Adrenal gland (tissue), 12 donors: Measurements from ENCODE around the gene UBE2J2. TPM values are rescaled to one million over a fixed set of nuclear protein-coding genes. Genes with fewer than 3 reads are reported as not detected.

Source experiments
- DNase-seq, 7 donors: peaks; one replicate each; pipeline ENCODE4 v3.0.0-alpha.2; 2019 to 2020
- H3K27ac ChIP-seq, 5 donors: fragments of 200-600 bp; sonication (generic) in 4 of 5; 1 replicate in 3 of 5; 2 replicates in 2 of 5; pipeline versions ENCODE4 v1.5.1 to v1.8.0; 2016 to 2020; ENCODE audit warnings: mild to moderate bottlenecking in 1 of 5
- H3K27me3 ChIP-seq: fragments of 200-600 bp; 2 replicates; pipeline ENCODE4 v1.8.0; 2021
- H3K36me3 ChIP-seq, 2 donors: fragments of 200-600 bp; replicated peaks in 1 of 2; 1 replicate in 1 of 2; 2 replicates in 1 of 2; pipeline versions ENCODE4 v1.5.1 to v1.8.0; 2018 to 2022
- H3K4me1 ChIP-seq, 2 donors: fragments of 200-600 bp; replicated peaks in 1 of 2; 1 replicate in 1 of 2; 2 replicates in 1 of 2; pipeline versions ENCODE4 v1.5.1 to v1.8.0; 2018 to 2021
- H3K4me3 ChIP-seq, 4 donors: fragments of 200-600 bp; sonication (generic) in 3 of 4; one replicate each; pipeline ENCODE4 v1.5.1; 2016 to 2018
- H3K9me3 ChIP-seq, 3 donors: fragments of 200-600 bp; sonication (generic) in 1 of 3; replicated peaks in 1 of 3; 1 replicate in 2 of 3; 2 replicates in 1 of 3; pipeline versions ENCODE4 v1.5.1 to v1.8.0; 2016 to 2021
- POLR2A ChIP-seq, 2 donors: fragments of 450-650 bp; IDR thresholded peaks; one replicate each; pipeline ENCODE4 v1.6.1; 2017; ENCODE audit warnings: antibody characterized with exemption in 2 of 2, mild to moderate bottlenecking in 2 of 2, moderate library complexity in 1 of 2
- WGBS, 4 donors: extraction: QIAGEN DNeasy Blood & Tissue Kit in 2 of 4; methylation state at CpG; one replicate each; pipeline versions ENCODE4 v1.1.5 to v1.1.7; 2013 to 2017; 5-methylcytosine and 5-hydroxymethylcytosine counted together
- intact Hi-C, 2 donors: fragments of 100-400 bp; cut with DNase I; formaldehyde crosslinking; loops; one replicate each; pipeline versions ENCODE4 v1.14.1 to v1.15.0; 2022 to 2023
- microRNA-seq, 3 donors: library from miRNA; unstranded; fragments of <30 nt; microRNA quantifications; one replicate each; pipeline ENCODE4, GENCODE V29; 2017 to 2020
- polyA plus RNA-seq, 3 donors: library from polyadenylated mRNA; stranded (reverse); fragments of 200-250 nt in 2 of 3; fragments of 350-450 nt in 1 of 3; fragmentation: Illumina TruSeq in 1 of 3; extraction: RNeasy Lipid Tissue Mini Kit (QIAGEN cat#74804) in 1 of 3; gene quantifications; one replicate each; pipeline ENCODE4 v1.2.3, GENCODE V29; 2013 to 2014
- small RNA-seq, 2 donors: library from RNA; depleted of rRNA; stranded (forward); fragments of <200 nt; gene quantifications; one replicate each; pipeline ENCODE3, GENCODE V24; 2016
- total RNA-seq, 9 donors: library from RNA; depleted of rRNA in 4 of 9; stranded (reverse); fragments of >200 nt in 4 of 9; fragments of 120-200 nt in 1 of 9; fragmentation: NEBNext Ultra II Directional in 1 of 9; extraction: Animal tissue kit (Norgen Biotek cat#: 25700) in 1 of 9; gene quantifications; one replicate each; pipeline versions ENCODE4 v1.1.0 to v1.2.4, GENCODE V29; 2013 to 2023
- TF ChIP-seq, protein P1 (sequence below), 6 experiments: fragments of 450-650 bp in 4 of 6; fragments of 200-600 bp in 2 of 6; sonication (generic) in 1 of 6; IDR thresholded peaks; 1 replicate in 5 of 6; 2 replicates in 1 of 6; pipeline versions ENCODE4 v1.5.1 to v1.8.0; 2016 to 2021; ENCODE audit warnings: antibody characterized with exemption in 6 of 6, mild to moderate bottlenecking in 2 of 6, moderate library complexity in 1 of 6
- donor health status: healthy with polysubstance abuse.
- donor health status: Bipolar disorder and iron deficiency.
- donor health status: DM: yes; HTN: yes; CAD: no.
- donor health status: DM: no; HTN: no; CAD: no.
- donor health status: DM: no; HTN: no; CAD: no.
- donor health status: DM: yes; HTN: yes; CAD: no.

Gene UBE2J2
- total and polyA plus RNA-seq, 12 donors = 30.1 to 74.4 (median 49.8) TPM

DNA sequence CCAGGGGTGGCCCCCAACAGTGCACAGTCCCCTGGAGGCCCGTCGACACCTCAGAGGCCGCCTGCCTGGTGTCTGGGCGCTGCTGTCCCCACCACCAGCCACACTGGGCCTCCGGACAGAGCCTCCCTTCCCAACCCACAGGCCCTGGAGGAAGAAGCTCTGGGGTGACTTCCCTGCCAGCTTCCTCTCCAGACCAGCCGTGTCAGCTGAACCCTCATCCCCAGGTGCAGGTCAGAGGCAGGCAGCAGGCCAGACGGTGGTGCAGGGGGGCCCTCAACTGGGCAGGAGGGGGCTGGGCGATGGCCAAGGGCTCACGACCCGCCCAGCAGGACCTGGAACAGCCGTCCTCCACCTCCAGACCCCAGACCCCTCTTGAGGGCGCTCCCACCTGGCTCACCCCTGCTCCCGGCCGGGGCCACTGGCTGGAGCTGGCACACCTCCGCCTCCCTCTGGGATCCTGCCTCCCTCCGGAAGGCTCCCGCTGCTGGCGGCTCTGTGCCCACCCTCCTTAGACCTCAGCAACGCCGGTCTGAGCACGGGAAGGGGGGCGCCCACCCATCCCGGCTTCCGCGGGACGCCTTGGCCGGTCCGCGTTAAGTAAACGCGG, 67.8 kb downstream of the UBE2J2 start:
- Histone ChIP-seq H3K9me3 (no peaks in the 10 kb centered on the region), H3K36me3 (no peaks in the 10 kb centered on the region), H3K4me1 (peaks cover 6 to 12% of the 10 kb centered on the region in 2 donors), H3K27me3 (peaks cover 42% of the 10 kb centered on the region), H3K4me3 (no peak overlapping the region), H3K27ac (no peak overlapping the region)
- TF ChIP-seq POLR2A (IDR thresholded peaks at IDR 0.05) = no peak
- TF ChIP-seq, protein P1, sequence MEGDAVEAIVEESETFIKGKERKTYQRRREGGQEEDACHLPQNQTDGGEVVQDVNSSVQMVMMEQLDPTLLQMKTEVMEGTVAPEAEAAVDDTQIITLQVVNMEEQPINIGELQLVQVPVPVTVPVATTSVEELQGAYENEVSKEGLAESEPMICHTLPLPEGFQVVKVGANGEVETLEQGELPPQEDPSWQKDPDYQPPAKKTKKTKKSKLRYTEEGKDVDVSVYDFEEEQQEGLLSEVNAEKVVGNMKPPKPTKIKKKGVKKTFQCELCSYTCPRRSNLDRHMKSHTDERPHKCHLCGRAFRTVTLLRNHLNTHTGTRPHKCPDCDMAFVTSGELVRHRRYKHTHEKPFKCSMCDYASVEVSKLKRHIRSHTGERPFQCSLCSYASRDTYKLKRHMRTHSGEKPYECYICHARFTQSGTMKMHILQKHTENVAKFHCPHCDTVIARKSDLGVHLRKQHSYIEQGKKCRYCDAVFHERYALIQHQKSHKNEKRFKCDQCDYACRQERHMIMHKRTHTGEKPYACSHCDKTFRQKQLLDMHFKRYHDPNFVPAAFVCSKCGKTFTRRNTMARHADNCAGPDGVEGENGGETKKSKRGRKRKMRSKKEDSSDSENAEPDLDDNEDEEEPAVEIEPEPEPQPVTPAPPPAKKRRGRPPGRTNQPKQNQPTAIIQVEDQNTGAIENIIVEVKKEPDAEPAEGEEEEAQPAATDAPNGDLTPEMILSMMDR (IDR thresholded peaks at IDR 0.05) = no peak
- DNase-seq = no peak
- WGBS, 4 donors = 21 to 37% (median 33%) methylated on average over 10 to 31 of the region's 31 CpGs
- intact Hi-C loops = no loop called here

GRCh38 chr1:1204998-1205768, 68.5 kb downstream of the UBE2J2 start:
- intact Hi-C loops = no loop called here
- Histone ChIP-seq H3K4me3 (no peak overlapping the region), H3K27ac (no peak overlapping the region), H3K36me3 (no peaks in the 10 kb centered on the region), H3K27me3 (peaks cover 44% of the 10 kb centered on the region), H3K9me3 (no peaks in the 10 kb centered on the region), H3K4me1 (peaks cover 6 to 14% of the 10 kb centered on the region in 2 donors)
- no peak for TF ChIP-seq POLR2A (IDR thresholded peaks at IDR 0.05)
- DNase-seq = no peak
- 81 to 93% (median 87%) methylated on average over 3 to 19 of the region's 19 CpGs for WGBS, 4 donors

DNA sequence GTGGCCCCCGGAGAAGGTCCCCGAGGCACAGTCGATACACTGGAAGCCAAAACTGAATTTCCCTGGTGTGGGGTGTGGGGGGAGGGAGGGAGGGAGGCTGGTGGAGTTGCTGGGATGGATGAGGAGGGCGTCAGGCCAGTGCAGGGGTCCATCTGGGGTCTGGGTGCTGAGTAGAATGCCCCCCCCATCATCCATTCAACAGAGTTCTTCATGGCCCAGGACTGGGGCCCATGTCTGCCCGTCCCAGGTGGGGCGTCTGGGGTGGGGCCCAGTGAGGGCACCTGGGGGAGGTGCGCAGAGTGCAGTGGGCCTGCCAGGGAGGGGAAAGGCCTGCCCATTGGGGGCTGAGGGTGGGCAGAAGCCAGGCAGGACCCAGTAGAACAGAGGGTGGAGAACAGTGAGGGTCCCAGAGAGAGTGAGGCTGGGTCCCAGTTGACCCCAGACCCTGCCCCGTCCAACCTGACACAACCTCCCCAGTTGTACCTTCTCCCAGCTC, 69.2 kb downstream of the UBE2J2 start:
- TF ChIP-seq POLR2A (IDR thresholded peaks at IDR 0.05) = no peak
- TF ChIP-seq, protein P1 (IDR thresholded peaks at IDR 0.05) = no peak
- H3K27me3 ChIP-seq = peaks cover 44% of the 10 kb centered on the region
- H3K27ac ChIP-seq = no peak overlapping the region
- no peak for DNase-seq
- H3K9me3 ChIP-seq = no peaks in the 10 kb centered on the region
- H3K4me3 ChIP-seq = no peak overlapping the region
- H3K4me1 ChIP-seq = peaks cover 6 to 14% of the 10 kb centered on the region in 2 donors
- 63 to 86% (median 81%) methylated on average over 2 to 8 of the region's 8 CpGs for WGBS, 4 donors
- H3K36me3 ChIP-seq = no peaks in the 10 kb centered on the region
- intact Hi-C loops = no loop called here

Small RNA genes within 50 kb of the gene (microRNA-seq; reads per million reads assigned to microRNA genes)
- gene MIR6726 = 2.7 to 5.0 (median 4.0) reads per million in 3 donors
- 0 to 2.3 (median 0.57) reads per million in 3 donors for gene MIR6727

Small RNA genes within 50 kb of the gene (small RNA-seq; reads per million reads assigned to genes)
- gene MIR6726 = 0 to 0.17 reads per million in 2 donors

Other genes starting within 250 kb of the UBE2J2 start
- gene RNF223, start 199.5 kb downstream of the UBE2J2 start, total RNA-seq = not detected
- under 1 TPM in 1 of 3 donors, not detected in 2; 0.03 TPM for gene RNF223, start 199.5 kb downstream of the UBE2J2 start, polyA plus RNA-seq
- 10 to 100 TPM in 5 of 9 donors, 1 to 10 TPM in 4; 5.4 to 17.3 (median 11.0) TPM for gene C1orf159, start 157.8 kb downstream of the UBE2J2 start, total RNA-seq
- gene C1orf159, start 157.8 kb downstream of the UBE2J2 start, polyA plus RNA-seq = 10 to 100 TPM in 2 of 3 donors, under 1 TPM in 1; 0.55 to 54.3 (median 25.5) TPM
- gene TTLL10, start 100.0 kb downstream of the UBE2J2 start, total RNA-seq = not detected
- gene TTLL10, start 100.0 kb downstream of the UBE2J2 start, polyA plus RNA-seq = under 1 TPM in 2 of 3 donors, not detected in 1; 0.32 to 0.44 TPM
- under 1 TPM in 3 of 9 donors, not detected in 6; 0.27 to 0.90 (median 0.39) TPM for gene TNFRSF18, start 67.3 kb downstream of the UBE2J2 start, total RNA-seq
- gene TNFRSF18, start 67.3 kb downstream of the UBE2J2 start, polyA plus RNA-seq = 1 to 10 TPM in 1 of 3 donors, under 1 TPM in 1, not detected in 1; 0.64 to 1.5 TPM
- 1 to 10 TPM in 4 of 9 donors, under 1 TPM in 4, not detected in 1; 0.32 to 2.7 (median 0.94) TPM for gene TNFRSF4, start 59.7 kb downstream of the UBE2J2 start, total RNA-seq
- gene TNFRSF4, start 59.7 kb downstream of the UBE2J2 start, polyA plus RNA-seq = 1 to 10 TPM in 2 of 3 donors, not detected in 1; 4.7 to 6.9 TPM
- 100 to 1,000 TPM in 8 of 9 donors, 10 to 100 TPM in 1; 49.4 to 221 (median 165) TPM for gene SDF4, start 41.9 kb downstream of the UBE2J2 start, total RNA-seq
- gene SDF4, start 41.9 kb downstream of the UBE2J2 start, polyA plus RNA-seq = 100 to 1,000 TPM; 129 to 131 (median 130) TPM
- gene B3GALT6, start 41.6 kb downstream of the UBE2J2 start, total RNA-seq = 10 to 100 TPM; 11.7 to 39.4 (median 19.7) TPM
- gene B3GALT6, start 41.6 kb downstream of the UBE2J2 start, polyA plus RNA-seq = 10 to 100 TPM in 2 of 3 donors, 1 to 10 TPM in 1; 7.2 to 14.1 (median 10.3) TPM
- 1 to 10 TPM in 4 of 9 donors, under 1 TPM in 3, not detected in 2; 0.28 to 2.6 (median 1.1) TPM for gene C1QTNF12, start 27.1 kb downstream of the UBE2J2 start, total RNA-seq
- 1 to 10 TPM in 2 of 3 donors, not detected in 1; 3.0 to 4.3 TPM for gene C1QTNF12, start 27.1 kb downstream of the UBE2J2 start, polyA plus RNA-seq
- 10 to 100 TPM in 1 of 9 donors, 1 to 10 TPM in 8; 1.1 to 22.4 (median 3.7) TPM for gene SCNN1D, start 6.6 kb upstream of the UBE2J2 start, total RNA-seq
- 10 to 100 TPM in 2 of 3 donors, under 1 TPM in 1; 0.18 to 53.6 (median 31.8) TPM for gene SCNN1D, start 6.6 kb upstream of the UBE2J2 start, polyA plus RNA-seq
- 10 to 100 TPM; 18.1 to 81.5 (median 39.1) TPM for gene ACAP3, start 34.1 kb upstream of the UBE2J2 start, total RNA-seq
- gene ACAP3, start 34.1 kb upstream of the UBE2J2 start, polyA plus RNA-seq = 100 to 1,000 TPM in 2 of 3 donors, 1 to 10 TPM in 1; 5.0 to 385 (median 138) TPM
- 10 to 100 TPM; 13.8 to 43.8 (median 24.1) TPM for gene PUSL1, start 34.7 kb upstream of the UBE2J2 start, total RNA-seq
- gene PUSL1, start 34.7 kb upstream of the UBE2J2 start, polyA plus RNA-seq = 10 to 100 TPM in 2 of 3 donors, 1 to 10 TPM in 1; 2.5 to 43.4 (median 32.2) TPM
- 100 to 1,000 TPM in 2 of 9 donors, 10 to 100 TPM in 7; 53.0 to 129 (median 68.3) TPM for gene INTS11, start 50.8 kb upstream of the UBE2J2 start, total RNA-seq
- gene INTS11, start 50.8 kb upstream of the UBE2J2 start, polyA plus RNA-seq = 100 to 1,000 TPM in 2 of 3 donors, 10 to 100 TPM in 1; 87.7 to 601 (median 316) TPM
- gene CPTP, start 50.9 kb upstream of the UBE2J2 start, total RNA-seq = 10 to 100 TPM; 10.5 to 53.0 (median 30.4) TPM
- gene CPTP, start 50.9 kb upstream of the UBE2J2 start, polyA plus RNA-seq = 10 to 100 TPM in 2 of 3 donors, 1 to 10 TPM in 1; 2.9 to 45.8 (median 27.5) TPM
- gene TAS1R3, start 57.4 kb upstream of the UBE2J2 start, total RNA-seq = under 1 TPM; 0.06 to 0.86 (median 0.52) TPM
- under 1 TPM; 0.05 to 0.72 (median 0.61) TPM for gene TAS1R3, start 57.4 kb upstream of the UBE2J2 start, polyA plus RNA-seq
- 100 to 1,000 TPM in 3 of 9 donors, 10 to 100 TPM in 6; 55.8 to 137 (median 88.6) TPM for gene DVL1, start 75.6 kb upstream of the UBE2J2 start, total RNA-seq
- gene DVL1, start 75.6 kb upstream of the UBE2J2 start, polyA plus RNA-seq = 100 to 1,000 TPM in 2 of 3 donors, 1 to 10 TPM in 1; 4.0 to 279 (median 144) TPM
- gene MXRA8, start 84.7 kb upstream of the UBE2J2 start, total RNA-seq = 100 to 1,000 TPM in 1 of 9 donors, 10 to 100 TPM in 8; 17.5 to 104 (median 42.8) TPM
- 10 to 100 TPM in 2 of 3 donors, 1 to 10 TPM in 1; 8.4 to 90.3 (median 70.8) TPM for gene MXRA8, start 84.7 kb upstream of the UBE2J2 start, polyA plus RNA-seq
- gene AURKAIP1, start 101.4 kb upstream of the UBE2J2 start, total RNA-seq = 100 to 1,000 TPM in 8 of 9 donors, 10 to 100 TPM in 1; 89.6 to 260 (median 155) TPM
- gene AURKAIP1, start 101.4 kb upstream of the UBE2J2 start, polyA plus RNA-seq = 100 to 1,000 TPM in 2 of 3 donors, 10 to 100 TPM in 1; 44.2 to 317 (median 226) TPM
- gene CCNL2, start 125.5 kb upstream of the UBE2J2 start, total RNA-seq = 100 to 1,000 TPM in 7 of 9 donors, 10 to 100 TPM in 2; 53.4 to 264 (median 165) TPM
- gene CCNL2, start 125.5 kb upstream of the UBE2J2 start, polyA plus RNA-seq = 100 to 1,000 TPM in 2 of 3 donors, 10 to 100 TPM in 1; 65.2 to 893 (median 593) TPM
- gene MRPL20, start 133.4 kb upstream of the UBE2J2 start, total RNA-seq = 100 to 1,000 TPM in 8 of 9 donors, 10 to 100 TPM in 1; 98.9 to 276 (median 160) TPM
- 100 to 1,000 TPM; 116 to 175 (median 134) TPM for gene MRPL20, start 133.4 kb upstream of the UBE2J2 start, polyA plus RNA-seq
- 1 to 10 TPM in 5 of 9 donors, under 1 TPM in 4; 0.22 to 2.6 (median 1.4) TPM for gene ANKRD65, start 147.4 kb upstream of the UBE2J2 start, total RNA-seq
- gene ANKRD65, start 147.4 kb upstream of the UBE2J2 start, polyA plus RNA-seq = 1 to 10 TPM in 2 of 3 donors, under 1 TPM in 1; 0.53 to 3.4 (median 2.2) TPM
- 10 to 100 TPM in 8 of 9 donors, 1 to 10 TPM in 1; 4.7 to 49.0 (median 30.0) TPM for gene VWA1, start 161.8 kb upstream of the UBE2J2 start, total RNA-seq
- gene VWA1, start 161.8 kb upstream of the UBE2J2 start, polyA plus RNA-seq = 10 to 100 TPM in 2 of 3 donors, under 1 TPM in 1; 0.99 to 39.3 (median 25.9) TPM
- gene ATAD3C, start 175.8 kb upstream of the UBE2J2 start, total RNA-seq = 1 to 10 TPM in 2 of 9 donors, under 1 TPM in 4, not detected in 3; under 0.01 to 1.4 (median 0.52) TPM
- gene ATAD3C, start 175.8 kb upstream of the UBE2J2 start, polyA plus RNA-seq = 1 to 10 TPM in 1 of 3 donors, under 1 TPM in 2; 0.09 to 1.2 (median 0.72) TPM
- 10 to 100 TPM in 6 of 9 donors, 1 to 10 TPM in 3; 6.3 to 30.3 (median 11.2) TPM for gene ATAD3B, start 197.9 kb upstream of the UBE2J2 start, total RNA-seq
- 100 to 1,000 TPM in 1 of 3 donors, 10 to 100 TPM in 1, 1 to 10 TPM in 1; 5.3 to 109 (median 48.4) TPM for gene ATAD3B, start 197.9 kb upstream of the UBE2J2 start, polyA plus RNA-seq
- gene ATAD3A, start 238.3 kb upstream of the UBE2J2 start, total RNA-seq = 10 to 100 TPM; 16.9 to 46.3 (median 29.0) TPM
- gene ATAD3A, start 238.3 kb upstream of the UBE2J2 start, polyA plus RNA-seq = 10 to 100 TPM in 2 of 3 donors, 1 to 10 TPM in 1; 7.8 to 40.7 (median 25.1) TPM